ENCODE measurements around the gene SLC38A8. TPM values are rescaled to one million over a fixed set of nuclear protein-coding genes. Genes with fewer than 3 reads are reported as not detected.
A peak's percentile ranks its signal among the peaks of the same experiment; 100 is the strongest.

The SLC38A8 gene
- total RNA-seq, 1 experiment from 2014 or later, result 0.35 TPM

- H3K4me3 Mint-ChIP-seq, result peak overlapping the region; percentile 74 to 90
- Histone ChIP-seq H2BK20ac (ENCODE audit: low read depth, low read length, poor library complexity, severe bottlenecking) (no peak overlapping the region), H3K4me2 (ENCODE audit: insufficient read depth, insufficient read length, low read length) (peak overlapping the region; percentile 68), H3K18ac (ENCODE audit: insufficient read length, low read depth, low read length) (no peak overlapping the region), H3T11ph (ENCODE audit: low read length) (no peak overlapping the region), H3K9ac (ENCODE audit: extremely low read depth, insufficient read length, low read length) (no peak overlapping the region), H3K79me1 (ENCODE audit: insufficient read depth, low read depth, low read length, poor library complexity, severe bottlenecking) (no peaks in the 10 kb centered on the region), H3K79me2 (ENCODE audit: insufficient read depth, low read length) (no peaks in the 10 kb centered on the region), H4K20me1 (ENCODE audit: control insufficient read depth, insufficient read depth, insufficient read length) (peaks cover 3% of the 10 kb centered on the region), H4K5ac (ENCODE audit: insufficient read length, low read depth, low read length) (no peak overlapping the region), H2BK15ac (ENCODE audit: low read depth, low read length) (no peak overlapping the region), H3K27me3 (ENCODE audit: insufficient read depth, low read length) (peaks cover 2% of the 10 kb centered on the region; the same call in 1 of the 2 replicates), H2BK5ac (ENCODE audit: insufficient read length, low read length) (no peak overlapping the region), H4K91ac (ENCODE audit: insufficient read length, low read depth, low read length) (no peak overlapping the region), H3K9me3 (ENCODE audit: control insufficient read depth, low read depth, low read length) (no peaks in the 10 kb centered on the region), H4K8ac (replicated peaks; ENCODE audit: insufficient read length, low read depth, low read length) (no peak overlapping the region), H3K14ac (ENCODE audit: insufficient read depth, low read length) (no peak overlapping the region), H3K27ac (ENCODE audit: insufficient read length, low read depth, low read length) (no peak overlapping the region), H2BK12ac (ENCODE audit: insufficient read length, low read depth, low read length) (no peak overlapping the region), H2AFZ (ENCODE audit: low read length) (no peak overlapping the region), H3K23ac (ENCODE audit: insufficient read length, low read depth, low read length) (no peak overlapping the region), H3K4me1 (ENCODE audit: insufficient read depth, low read length) (no peaks in the 10 kb centered on the region), H2AK5ac (ENCODE audit: insufficient read length, low read length) (no peak overlapping the region), H2BK120ac (ENCODE audit: low read depth, low read length, poor library complexity, severe bottlenecking) (no peak overlapping the region), H3K23me2 (ENCODE audit: insufficient read length, low read depth, low read length, poor library complexity, severe bottlenecking) (peaks cover 6% of the 10 kb centered on the region), H3K56ac (ENCODE audit: insufficient read length, low read depth, low read length) (no peak overlapping the region), H3K4ac (ENCODE audit: low read depth, low read length) (no peak overlapping the region)
- no peak for DNase-seq
- H3K27me3 Mint-ChIP-seq (ENCODE audit: low read depth), result peaks cover 14% of the 10 kb centered on the region
- H3K9me3 Mint-ChIP-seq, result no peaks in the 10 kb centered on the region; a peak in 1 of 5 replicates
- H3K36me3 Mint-ChIP-seq (ENCODE audit: insufficient read depth in 1 of 3, low read depth in 3 of 3), result no peaks in the 10 kb centered on the region
- no peak overlapping the region for H3K27ac Mint-ChIP-seq
- H3K4me1 Mint-ChIP-seq, result peaks cover 10 to 44% of the 10 kb centered on the region in 2 experiments
- WGBS (ENCODE audit: extremely low coverage, insufficient read length, low lambda C conversion rate), result no CpG with 5 or more reads among the region's 45 CpGs
- no peak for TF ChIP-seq CTCF (conservative IDR thresholded peaks at IDR 0.05)
Measured at GRCh38 chr16:83968891-83969649, 73.5 kb downstream of the SLC38A8 start.
